ENCODE data around the gene DPP4. TPM values are rescaled to one million over a fixed set of nuclear protein-coding genes. Genes with fewer than 3 reads are reported as not detected.

The DPP4 gene
- total and polyA plus RNA-seq, 2 of the 13 experiments (the other 11 are each of a cell fraction or from before 2014, with no cell fraction given), result 39.4 to 109 TPM

GRCh38 chr2:162111958-162112850, 38.2 kb upstream of the DPP4 start (continued):
- TF ChIP-seq HMGXB4 (CRISPR knock-in tag; IDR thresholded peaks at IDR 0.05; ENCODE audit: borderline replicate concordance in 1 of 2, low read depth in 1 of 2) (0 out of 4 replicates have a peak, but pooled peaks of 1 of the 2 experiments have one; percentile 31), MIER3 (CRISPR knock-in tag; IDR thresholded peaks at IDR 0.05; ENCODE audit: borderline replicate concordance) (peak; percentile 74; the same call in 1 of the 2 replicates), SMC3 (IDR thresholded peaks at IDR 0.05; ENCODE audit: low read length) (peak; percentile 32; the same call in 1 of the 2 replicates), POGZ (CRISPR knock-in tag; IDR thresholded peaks at IDR 0.05) (peak; percentile 32; the same call in 1 of the 2 replicates), ZNF710 (CRISPR knock-in tag; IDR thresholded peaks at IDR 0.05; ENCODE audit: borderline replicate concordance) (0 out of 2 replicates have a peak, but pooled peaks have one; percentile 32), KMT2B (CRISPR knock-in tag; IDR thresholded peaks at IDR 0.05) (no peak), BCL6 (CRISPR knock-in tag; IDR thresholded peaks at IDR 0.05) (peak; percentile 81), FOXO1 (CRISPR knock-in tag; IDR thresholded peaks at IDR 0.05) (peak; percentile 81), EP300 (IDR thresholded peaks at IDR 0.05; ENCODE audit: low read depth in 2 of 2, low read length in 2 of 2) (peak in 1 of 2 experiments; percentile 91; a peak in 3 of 4 replicates), EP300 (CRISPR knock-in tag; IDR thresholded peaks at IDR 0.05; ENCODE audit: borderline replicate concordance) (peak; percentile 57; the same call in 1 of the 2 replicates), ZNF589 (CRISPR knock-in tag; conservative IDR thresholded peaks at IDR 0.05) (no peak), PATZ1 (CRISPR knock-in tag; IDR thresholded peaks at IDR 0.05) (peak; percentile 32; the same call in 1 of the 2 replicates), HMG20A (CRISPR knock-in tag; IDR thresholded peaks at IDR 0.05; ENCODE audit: borderline replicate concordance) (peak; percentile 92), FOXJ3 (CRISPR knock-in tag; IDR thresholded peaks at IDR 0.05; ENCODE audit: borderline replicate concordance) (peak; percentile 37; the same call in 1 of the 2 replicates), PPARG (CRISPR knock-in tag; conservative IDR thresholded peaks at IDR 0.05) (peak; percentile 71), MAFF (IDR thresholded peaks at IDR 0.05; ENCODE audit: low read depth, low read length) (peak; percentile 43; the same call in 1 of the 2 replicates), MIER2 (CRISPR knock-in tag; IDR thresholded peaks at IDR 0.05) (peak; percentile 88), ZNF790 (CRISPR knock-in tag; IDR thresholded peaks at IDR 0.05; ENCODE audit: borderline replicate concordance) (0 out of 2 replicates have a peak, but pooled peaks have one; percentile 59), ZNF644 (CRISPR knock-in tag; IDR thresholded peaks at IDR 0.05; ENCODE audit: low read depth) (peak; percentile 75), SALL1 (CRISPR knock-in tag; IDR thresholded peaks at IDR 0.05) (peak; percentile 95), ETV5 (CRISPR knock-in tag; IDR thresholded peaks at IDR 0.05; ENCODE audit: borderline replicate concordance) (peak; percentile 68; the same call in 1 of the 2 replicates), ISL2 (CRISPR knock-in tag; IDR thresholded peaks at IDR 0.05) (peak; percentile 87), TBP (CRISPR knock-in tag; IDR thresholded peaks at IDR 0.05) (no peak), ZBTB1 (CRISPR knock-in tag; IDR thresholded peaks at IDR 0.05; ENCODE audit: borderline replicate concordance) (no peak), ZNF891 (CRISPR knock-in tag; IDR thresholded peaks at IDR 0.05) (no peak)
